ENCODE results near the gene CLEC16A.

Gene CLEC16A

GRCh38 chr16:11170201-11170600 is 225.8 kb downstream of the CLEC16A start:
- peaks cover 0 to 10% of the 10 kb centered on the region in 2 donors for H3K4me1 Mint-ChIP-seq (ENCODE audit: low read depth in 2 of 2)

GRCh38 chr16:11170696-11171447 is 226.5 kb downstream of the CLEC16A start:
- no peaks in the 10 kb centered on the region for H3K9me3 Mint-ChIP-seq

More at GRCh38 chr16:11170201-11170600, 225.8 kb downstream of the CLEC16A start:
- Mint-ChIP-seq H3K9me3 (no peaks in the 10 kb centered on the region), H3K27me3 (no peaks in the 10 kb centered on the region), H3K4me3 (no peak overlapping the region), H3K27ac (no peak overlapping the region), H3K36me3 (ENCODE audit: insufficient read depth) (peaks cover 19% of the 10 kb centered on the region)
- DNase-seq (no peak), ATAC-seq (replicated peaks) (no peak)

GRCh38 chr16:11171448-11171709 is 227.0 kb downstream of the CLEC16A start:
- Mint-ChIP-seq H3K36me3 (ENCODE audit: insufficient read depth) (peaks cover 19% of the 10 kb centered on the region), H3K27me3 (no peaks in the 10 kb centered on the region), H3K9me3 (no peaks in the 10 kb centered on the region), H3K4me1 (ENCODE audit: low read depth in 2 of 2) (peaks cover 0 to 17% of the 10 kb centered on the region in 2 donors), H3K27ac (no peak overlapping the region), H3K4me3 (no peak overlapping the region)
- no peak for ATAC-seq (replicated peaks)
- no peak for DNase-seq

More at GRCh38 chr16:11170696-11171447, 226.5 kb downstream of the CLEC16A start:
- no peak for DNase-seq
- Mint-ChIP-seq H3K4me3 (no peak overlapping the region), H3K4me1 (ENCODE audit: low read depth in 2 of 2) (peaks cover 0 to 12% of the 10 kb centered on the region in 2 donors), H3K27ac (no peak overlapping the region), H3K36me3 (ENCODE audit: insufficient read depth) (peaks cover 19% of the 10 kb centered on the region), H3K27me3 (no peaks in the 10 kb centered on the region)
- ATAC-seq (replicated peaks): no peak

GRCh38 chr16:11171757-11172299 is 227.5 kb downstream of the CLEC16A start:
- Mint-ChIP-seq H3K4me3 (no peak overlapping the region), H3K9me3 (no peaks in the 10 kb centered on the region), H3K36me3 (ENCODE audit: insufficient read depth) (peaks cover 19% of the 10 kb centered on the region), H3K27me3 (no peaks in the 10 kb centered on the region), H3K27ac (no peak overlapping the region), H3K4me1 (ENCODE audit: low read depth in 2 of 2) (peaks cover 0 to 19% of the 10 kb centered on the region in 2 donors)
- no peak for DNase-seq
- ATAC-seq (replicated peaks): no peak

GRCh38 chr16:11173426-11173825 is 229.1 kb downstream of the CLEC16A start:
- H3K27me3 Mint-ChIP-seq: no peaks in the 10 kb centered on the region
- peaks cover 0 to 19% of the 10 kb centered on the region in 2 donors for H3K4me1 Mint-ChIP-seq (ENCODE audit: low read depth in 2 of 2)
- ATAC-seq (replicated peaks) (no peak), DNase-seq (no peak)
- H3K4me3 Mint-ChIP-seq: no peak overlapping the region
- peaks cover 12% of the 10 kb centered on the region for H3K36me3 Mint-ChIP-seq (ENCODE audit: insufficient read depth)
- no peaks in the 10 kb centered on the region for H3K9me3 Mint-ChIP-seq
- peak overlapping the region in 1 of 2 donors; percentile 77 for H3K27ac Mint-ChIP-seq

- ATAC-seq (replicated peaks): no peak
- H3K4me3 Mint-ChIP-seq: no peak overlapping the region
- peaks cover 12% of the 10 kb centered on the region for H3K36me3 Mint-ChIP-seq (ENCODE audit: insufficient read depth)
- no peaks in the 10 kb centered on the region for H3K9me3 Mint-ChIP-seq
- H3K27me3 Mint-ChIP-seq: no peaks in the 10 kb centered on the region
- H3K4me1 Mint-ChIP-seq (ENCODE audit: low read depth in 2 of 2): peaks cover 0 to 19% of the 10 kb centered on the region in 2 donors
- H3K27ac Mint-ChIP-seq: peak overlapping the region in 1 of 2 donors; percentile 77
- DNase-seq: no peak
Observed at GRCh38 chr16:11174141-11174540, 229.8 kb downstream of the CLEC16A start.

- peaks cover 0 to 21% of the 10 kb centered on the region in 2 donors for H3K4me1 Mint-ChIP-seq (ENCODE audit: low read depth in 2 of 2)
- H3K27me3 Mint-ChIP-seq: no peaks in the 10 kb centered on the region
- peaks cover 10% of the 10 kb centered on the region for H3K36me3 Mint-ChIP-seq (ENCODE audit: insufficient read depth)
- no peak overlapping the region for H3K27ac Mint-ChIP-seq
- H3K4me3 Mint-ChIP-seq: no peak overlapping the region
- no peaks in the 10 kb centered on the region for H3K9me3 Mint-ChIP-seq
- no peak for ATAC-seq (replicated peaks)
- DNase-seq: no peak
Observed at GRCh38 chr16:11175106-11175786, 230.9 kb downstream of the CLEC16A start.

GRCh38 chr16:11175787-11176341 is 231.5 kb downstream of the CLEC16A start:
- peaks cover 15% of the 10 kb centered on the region for H3K36me3 Mint-ChIP-seq (ENCODE audit: insufficient read depth)
- ATAC-seq (replicated peaks) (no peak), DNase-seq (no peak)
- peak overlapping the region in 1 of 2 donors; percentile 53 for H3K27ac Mint-ChIP-seq
- peaks cover 0 to 25% of the 10 kb centered on the region in 2 donors for H3K4me1 Mint-ChIP-seq (ENCODE audit: low read depth in 2 of 2)
- no peaks in the 10 kb centered on the region for H3K9me3 Mint-ChIP-seq
- H3K4me3 Mint-ChIP-seq: no peak overlapping the region
- no peaks in the 10 kb centered on the region for H3K27me3 Mint-ChIP-seq

GRCh38 chr16:11177578-11178160 is 233.3 kb downstream of the CLEC16A start:
- peaks cover 0 to 21% of the 10 kb centered on the region in 2 donors for H3K4me1 Mint-ChIP-seq (ENCODE audit: low read depth in 2 of 2)
- peaks cover 15% of the 10 kb centered on the region for H3K36me3 Mint-ChIP-seq (ENCODE audit: insufficient read depth)

GRCh38 chr16:11178424-11178823 is 234.1 kb downstream of the CLEC16A start:
- no peaks in the 10 kb centered on the region for H3K27me3 Mint-ChIP-seq
- no peak overlapping the region for H3K4me3 Mint-ChIP-seq
- no peaks in the 10 kb centered on the region for H3K9me3 Mint-ChIP-seq
- peaks cover 0 to 21% of the 10 kb centered on the region in 2 donors for H3K4me1 Mint-ChIP-seq (ENCODE audit: low read depth in 2 of 2)
- DNase-seq (no peak), ATAC-seq (replicated peaks) (no peak)
- H3K27ac Mint-ChIP-seq: no peak overlapping the region
- H3K36me3 Mint-ChIP-seq (ENCODE audit: insufficient read depth): peaks cover 12% of the 10 kb centered on the region

More at GRCh38 chr16:11177578-11178160, 233.3 kb downstream of the CLEC16A start:
- Mint-ChIP-seq H3K27ac (no peak overlapping the region), H3K27me3 (no peaks in the 10 kb centered on the region), H3K9me3 (no peaks in the 10 kb centered on the region), H3K4me3 (no peak overlapping the region)
- no peak for DNase-seq
- ATAC-seq (replicated peaks): no peak

GRCh38 chr16:11179574-11179973 is 235.2 kb downstream of the CLEC16A start:
- H3K27me3 Mint-ChIP-seq: no peaks in the 10 kb centered on the region
- H3K27ac Mint-ChIP-seq: no peak overlapping the region
- no peaks in the 10 kb centered on the region for H3K9me3 Mint-ChIP-seq
- H3K4me3 Mint-ChIP-seq: no peak overlapping the region
- H3K36me3 Mint-ChIP-seq (ENCODE audit: insufficient read depth): peaks cover 10% of the 10 kb centered on the region
- DNase-seq (no peak), ATAC-seq (replicated peaks) (no peak)
- H3K4me1 Mint-ChIP-seq (ENCODE audit: low read depth in 2 of 2): peaks cover 0 to 21% of the 10 kb centered on the region in 2 donors

- Mint-ChIP-seq H3K9me3 (no peaks in the 10 kb centered on the region), H3K27ac (peak overlapping the region; percentile 69 to 81), H3K27me3 (no peaks in the 10 kb centered on the region), H3K4me1 (ENCODE audit: low read depth in 2 of 2) (peaks cover 0 to 15% of the 10 kb centered on the region in 2 donors), H3K4me3 (no peak overlapping the region), H3K36me3 (ENCODE audit: insufficient read depth) (peaks cover 7% of the 10 kb centered on the region)
- ATAC-seq (replicated peaks) (no peak), DNase-seq (no peak)
Observed at GRCh38 chr16:11180489-11180888, 236.1 kb downstream of the CLEC16A start.

GRCh38 chr16:11181242-11181898 is 237.0 kb downstream of the CLEC16A start:
- Mint-ChIP-seq H3K27me3 (no peaks in the 10 kb centered on the region), H3K36me3 (ENCODE audit: insufficient read depth) (peaks cover 7% of the 10 kb centered on the region), H3K27ac (no peak overlapping the region), H3K4me1 (ENCODE audit: low read depth in 2 of 2) (peaks cover 0 to 9% of the 10 kb centered on the region in 2 donors), H3K4me3 (no peak overlapping the region), H3K9me3 (no peaks in the 10 kb centered on the region)
- DNase-seq (no peak), ATAC-seq (replicated peaks) (no peak)

Data from effector memory CD8-positive, alpha-beta T cell (primary cell).